Measurements from ENCODE around the gene LPIN2. TPM values are rescaled to one million over a fixed set of nuclear protein-coding genes. Genes with fewer than 3 reads are reported as not detected.

LPIN2 gene
- total and polyA plus RNA-seq, 10 donors = 4.0 to 79.7 (median 51.3) TPM

DNA sequence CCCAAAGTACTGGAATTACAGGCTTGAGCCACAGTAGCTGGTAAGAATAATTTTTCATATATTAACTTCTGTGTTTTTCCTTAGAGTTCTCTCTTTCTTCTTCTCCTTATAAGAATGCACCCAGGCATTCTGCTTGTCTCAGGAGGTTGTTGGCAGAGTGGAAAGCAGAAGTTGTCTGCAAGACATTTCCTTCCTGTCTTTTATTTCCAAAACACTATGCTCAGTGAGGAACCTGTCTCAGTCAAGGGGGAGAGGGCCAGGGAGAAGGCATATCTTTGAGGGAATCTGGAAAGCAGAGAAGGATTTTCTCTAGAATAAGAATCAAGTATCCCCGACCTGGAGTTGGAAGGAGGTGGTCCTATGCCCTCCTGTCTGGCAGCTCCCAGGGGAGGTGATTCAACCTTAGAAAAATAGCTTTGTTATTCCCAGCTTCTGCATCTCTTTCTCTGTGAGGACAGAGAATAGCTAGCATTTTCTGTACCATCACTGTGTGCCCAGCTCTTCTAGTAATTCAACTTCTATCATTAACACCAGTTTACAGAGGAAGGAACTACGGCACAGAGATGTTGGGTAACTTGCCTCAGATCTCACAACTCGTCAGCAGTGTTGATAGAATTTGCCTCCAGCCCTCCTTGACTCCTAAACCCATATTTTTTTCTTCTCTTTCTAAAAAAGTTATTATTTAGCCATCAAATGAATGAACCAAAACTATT, 3.8 kb upstream of the LPIN2 start:
- H3K4me3 ChIP-seq = peak overlapping the region in 1 of 8 donors; percentile 40
- TF ChIP-seq POLR2A (IDR thresholded peaks at IDR 0.05) = no peak
- peak in 1 of 3 donors; percentile 55 for TF ChIP-seq POLR2AphosphoS5 (IDR thresholded peaks at IDR 0.05)
- peak overlapping the region; percentile 37 to 99 (median 96) for H3K27ac ChIP-seq
- no peaks in the 10 kb centered on the region for H3K9me3 ChIP-seq
- no peak for DNase-seq
- WGBS, 5 donors = 28 to 53% (median 45%) methylated on average over 3 of the region's 3 CpGs
- intact Hi-C loops (cut with DNase I; ENCODE audit: low total_unique reads) = no loop called here
- peaks cover 35 to 58% (median 52%) of the 10 kb centered on the region in 6 donors for H3K4me1 ChIP-seq
- H3K27me3 ChIP-seq (replicated peaks in 1 of 7) = no peaks in the 10 kb centered on the region
- H3K36me3 ChIP-seq = no peaks in the 10 kb centered on the region

DNA sequence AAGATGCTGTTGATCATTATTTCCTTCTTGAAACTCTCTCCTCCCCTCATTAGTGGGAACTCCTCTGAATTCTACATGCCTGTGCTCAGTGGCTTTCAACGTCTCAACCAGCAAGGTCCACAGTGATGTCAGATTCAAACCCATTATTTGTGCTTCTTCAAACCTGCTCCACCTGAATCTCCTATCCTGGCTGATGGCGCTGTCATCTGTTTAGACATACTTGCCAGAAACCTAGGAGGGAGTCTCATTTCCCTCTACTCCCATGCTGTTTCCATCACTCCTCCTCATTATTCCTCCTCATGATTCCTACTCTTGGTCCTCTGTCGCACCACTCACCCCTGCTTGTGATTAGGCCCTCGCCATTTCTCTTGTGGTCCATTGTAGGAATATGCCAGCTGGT, 2.9 kb upstream of the LPIN2 start:
- H3K27ac ChIP-seq = peak overlapping the region; percentile 3 to 99 (median 96)
- H3K27me3 ChIP-seq (replicated peaks in 1 of 7) = no peaks in the 10 kb centered on the region
- DNase-seq = no peak
- H3K4me1 ChIP-seq = peaks cover 43 to 67% (median 61%) of the 10 kb centered on the region in 6 donors
- H3K4me3 ChIP-seq = peak overlapping the region in 1 of 8 donors; percentile 40
- no peaks in the 10 kb centered on the region for H3K9me3 ChIP-seq
- H3K36me3 ChIP-seq = peaks cover 0 to 7% (median 0%) of the 10 kb centered on the region in 6 donors
- TF ChIP-seq POLR2A (IDR thresholded peaks at IDR 0.05) (no peak), CTCF (IDR thresholded peaks at IDR 0.05 in 8 of 11, conservative IDR thresholded peaks at IDR 0.05 in 3 of 11) (no peak), POLR2AphosphoS5 (IDR thresholded peaks at IDR 0.05) (no peak)
- 57 to 84% (median 73%) methylated on average over 4 of the region's 4 CpGs for WGBS, 5 donors
- intact Hi-C loops (cut with DNase I; ENCODE audit: low total_unique reads) = no loop called here

GRCh38 chr18:3015204-3015592, 2.3 kb upstream of the LPIN2 start:
- H3K9me3 ChIP-seq = no peaks in the 10 kb centered on the region
- peaks cover 44 to 73% (median 65%) of the 10 kb centered on the region in 6 donors for H3K4me1 ChIP-seq
- no peak for TF ChIP-seq POLR2A (IDR thresholded peaks at IDR 0.05)
- peak in 1 of 3 donors; percentile 71 for TF ChIP-seq POLR2AphosphoS5 (IDR thresholded peaks at IDR 0.05)
- peak overlapping the region in 1 of 8 donors; percentile 40 for H3K4me3 ChIP-seq
- H3K27ac ChIP-seq = peak overlapping the region; percentile 3 to 99 (median 96)
- H3K27me3 ChIP-seq (replicated peaks in 1 of 7) = no peaks in the 10 kb centered on the region
- intact Hi-C loops (cut with DNase I; ENCODE audit: low total_unique reads) = no loop called here
- WGBS, 5 donors = 15 to 37% (median 18%) methylated on average over 4 of the region's 4 CpGs
- H3K36me3 ChIP-seq = peaks cover 0 to 9% (median 0%) of the 10 kb centered on the region in 6 donors
- DNase-seq = no peak

- WGBS, 5 donors = 25 to 40% (median 35%) methylated on average over 7 of the region's 7 CpGs
- Histone ChIP-seq H3K9me3 (no peaks in the 10 kb centered on the region), H3K4me1 (peaks cover 44 to 79% (median 69%) of the 10 kb centered on the region in 6 donors), H3K27me3 (replicated peaks in 1 of 7) (no peaks in the 10 kb centered on the region), H3K36me3 (peaks cover 0 to 14% (median 0%) of the 10 kb centered on the region in 6 donors), H3K4me3 (peak overlapping the region in 1 of 8 donors; percentile 40), H3K27ac (peak overlapping the region; percentile 3 to 99 (median 96))
- intact Hi-C loops (cut with DNase I; ENCODE audit: low total_unique reads) = no loop called here
- TF ChIP-seq POLR2AphosphoS5 (IDR thresholded peaks at IDR 0.05) = no peak
- TF ChIP-seq CTCF (IDR thresholded peaks at IDR 0.05 in 8 of 11, conservative IDR thresholded peaks at IDR 0.05 in 3 of 11) = no peak
- TF ChIP-seq POLR2A (IDR thresholded peaks at IDR 0.05) = no peak
- no peak for DNase-seq
Observed at GRCh38 chr18:3014503-3015203, 1.7 kb upstream of the LPIN2 start.

Measured in spleen (tissue), 11 donors.